ENCODE data around the gene OR4D2.
A peak's percentile ranks its signal among the peaks of the same experiment; 100 is the strongest.

The OR4D2 gene

GRCh38 chr17:58217766-58218165 lies 51.0 kb downstream of the OR4D2 start:
- no peak for TF ChIP-seq CTCF (IDR thresholded peaks at IDR 0.05; ENCODE audit: low read depth, low read length)

GRCh38 chr17:58219007-58219788 lies 52.4 kb downstream of the OR4D2 start, which contains the start of gene MKS1:
TSS of gene MKS1 (minus strand) at chr17:58219255. CDS start at chr17:58219230, 25 bp downstream.
- peak; percentile 91 to 93 for DNase-seq (ENCODE audit: low read depth in 2 of 2)
- H3K4me3 ChIP-seq (replicated peaks in 1 of 2; ENCODE audit: low read depth in 2 of 2, low read length in 2 of 2) = peak within 1 kb of the TSS; percentile 73 to 93

More at GRCh38 chr17:58217766-58218165, 51.0 kb downstream of the OR4D2 start:
- no peak overlapping the region for H3K4me3 ChIP-seq (replicated peaks in 1 of 2; ENCODE audit: low read depth in 2 of 2, low read length in 2 of 2)
- no peak for DNase-seq (ENCODE audit: low read depth in 2 of 2)

DNA sequence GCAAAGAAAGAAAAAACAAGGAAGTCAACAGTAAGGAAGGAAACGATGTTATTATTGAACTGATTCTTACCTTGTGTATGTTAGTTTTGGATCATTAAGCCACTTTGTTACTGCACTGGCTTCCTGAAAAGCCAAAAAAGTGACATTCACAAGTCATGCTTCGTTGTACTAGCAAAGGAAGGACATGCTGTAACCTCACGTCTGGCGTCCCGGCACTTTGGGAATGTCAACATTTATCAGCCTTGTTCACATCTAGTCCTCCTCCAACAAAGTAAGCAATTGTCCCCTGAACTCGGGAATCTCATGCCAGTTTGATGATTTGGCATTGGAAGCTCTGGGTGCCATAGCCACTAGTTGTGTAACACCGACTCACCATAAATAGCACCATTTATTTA lies 53.0 kb downstream of the OR4D2 start:
- no peak overlapping the region for H3K4me3 ChIP-seq (replicated peaks in 1 of 2; ENCODE audit: low read depth in 2 of 2, low read length in 2 of 2)
- TF ChIP-seq CTCF (IDR thresholded peaks at IDR 0.05; ENCODE audit: low read depth, low read length) = no peak
- no peak for DNase-seq (ENCODE audit: low read depth in 2 of 2)

More at GRCh38 chr17:58219007-58219788, 52.4 kb downstream of the OR4D2 start, which contains the start of gene MKS1:
- peak; percentile 72 for TF ChIP-seq CTCF (IDR thresholded peaks at IDR 0.05; ENCODE audit: low read depth, low read length)

Data from cardiac fibroblast (primary cell).